Activated naive CD4-positive, alpha-beta T cell treated with anti-CD3 and anti-CD28 coated beads, Interleukin-2, amount 50 U/mL, for 72 hours (primary cell): ENCODE measurements around the gene PAGE3. TPM values are rescaled to one million over a fixed set of nuclear protein-coding genes. Genes with fewer than 3 reads are reported as not detected.

Experiments
- ATAC-seq, 2 donors: fragments of 150-1000 bp; cut with Tn5 transposase; 2 replicates each; pipeline ENCODE4 v1.10.0; 2021; ENCODE audit warnings: mild to moderate bottlenecking in 2 of 2, moderate library complexity in 2 of 2
- DNase-seq, 2 donors: peaks; one replicate each; pipeline ENCODE4 v3.0.0; 2021 to 2022; ENCODE audit warnings: low spot score in 2 of 2
- H3K27ac Mint-ChIP-seq, 2 donors: one replicate each; pipeline ENCODE4 v1.8.0; 2022; ENCODE audit warnings: mild to moderate bottlenecking in 2 of 2, mixed read lengths in 2 of 2
- H3K36me3 Mint-ChIP-seq, 2 donors: one replicate each; pipeline ENCODE4 v1.8.0; 2022; ENCODE audit warnings: mixed read lengths in 2 of 2
- H3K9me3 Mint-ChIP-seq, 2 donors: one replicate each; pipeline ENCODE4 v1.8.0; 2022; ENCODE audit warnings: mixed read lengths in 2 of 2
- total RNA-seq, 2 donors: library from RNA; stranded (reverse); gene quantifications; one replicate each; pipeline ENCODE4 v1.2.3, GENCODE V29; 2022

PAGE3 gene, protein sequence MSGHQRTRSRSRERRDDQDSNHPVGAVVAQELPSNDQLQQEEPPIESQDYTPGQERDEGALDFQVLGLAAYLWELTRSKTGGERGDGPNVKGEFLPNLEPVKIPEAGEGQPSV
- not detected for total RNA-seq

GRCh38 chrX:55264816-55265215 lies at the start of gene PAGE3:
Gene PAGE3, minus strand, starts transcription at chrX:55264916. Its CDS starts 1,013 bp downstream, at chrX:55263903.
- no peak for DNase-seq
- Mint-ChIP-seq H3K9me3 (no peaks in the 10 kb centered on the region), H3K36me3 (no peaks in the 10 kb centered on the region), H3K27ac (no peak within 1 kb of the TSS)
- ATAC-seq: no peak

DNA sequence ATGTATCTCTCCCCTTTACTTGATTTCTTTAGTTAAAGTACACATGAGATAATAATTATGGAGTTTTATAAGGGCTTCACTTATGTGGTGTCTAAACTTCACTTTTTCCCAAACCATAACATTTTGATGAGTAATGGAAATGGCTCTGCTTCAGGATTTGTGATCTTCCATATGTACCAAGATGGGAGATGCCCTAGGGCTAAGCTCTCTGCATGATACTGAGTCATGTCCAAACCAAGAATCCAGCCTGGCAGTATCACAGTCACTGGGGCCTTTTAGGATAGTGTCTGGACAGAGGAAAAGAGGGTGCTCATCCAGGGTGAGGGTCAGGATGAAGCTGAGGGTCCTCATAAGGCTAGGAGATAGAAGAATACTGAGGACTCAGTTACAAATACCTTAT lies 47.9 kb upstream of the PAGE3 start:
- ATAC-seq (no peak), DNase-seq (no peak)
- Mint-ChIP-seq H3K27ac (no peak overlapping the region), H3K36me3 (no peaks in the 10 kb centered on the region), H3K9me3 (no peaks in the 10 kb centered on the region)

DNA sequence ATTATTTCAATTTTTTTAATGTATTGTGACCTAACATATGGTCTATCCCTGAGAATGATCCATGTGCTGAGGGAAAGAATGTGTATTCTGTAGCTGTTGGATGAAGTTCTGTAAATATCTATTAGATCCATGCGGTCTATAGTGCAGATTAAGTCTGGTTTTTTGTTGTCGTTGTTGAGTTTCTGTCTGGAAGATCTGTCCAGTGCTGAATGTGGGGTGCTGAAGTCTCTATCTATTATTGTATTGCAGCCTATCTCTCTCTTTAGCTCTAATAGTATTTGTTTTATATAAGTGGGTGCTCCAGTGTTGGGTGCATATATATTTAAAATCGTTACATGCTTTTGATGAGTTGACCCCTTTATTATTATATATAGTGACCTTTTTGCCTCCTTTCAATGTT lies 26.2 kb upstream of the PAGE3 start:
- no peak overlapping the region for H3K27ac Mint-ChIP-seq
- DNase-seq: no peak
- no peak for ATAC-seq
- H3K9me3 Mint-ChIP-seq: no peaks in the 10 kb centered on the region
- no peaks in the 10 kb centered on the region for H3K36me3 Mint-ChIP-seq

- DNase-seq (no peak), ATAC-seq (no peak)
- Mint-ChIP-seq H3K27ac (no peak overlapping the region), H3K9me3 (no peaks in the 10 kb centered on the region), H3K36me3 (no peaks in the 10 kb centered on the region)
Observed at GRCh38 chrX:55279832-55280231, 15.1 kb upstream of the PAGE3 start.

DNA sequence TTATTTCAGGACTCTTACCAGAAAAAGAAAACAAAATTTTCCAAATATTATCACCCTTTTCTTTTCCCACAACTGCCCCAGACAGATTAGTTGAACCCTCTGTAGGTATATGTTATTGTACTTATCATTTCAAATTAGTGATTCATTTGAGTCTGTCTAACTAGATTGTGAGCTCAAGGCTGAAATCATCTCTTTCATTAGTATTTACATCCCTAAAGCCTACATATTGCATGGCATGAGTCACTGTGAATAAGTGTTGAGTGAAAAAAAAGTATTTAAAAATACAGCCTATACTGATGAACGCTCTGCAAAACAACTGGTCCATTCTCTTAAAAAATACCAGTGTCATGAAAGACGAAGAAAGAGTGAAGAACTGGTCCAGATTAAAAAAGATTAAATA lies 3.9 kb downstream of the PAGE3 start:
- DNase-seq (no peak), ATAC-seq (no peak)
- H3K27ac Mint-ChIP-seq: no peak overlapping the region
- no peaks in the 10 kb centered on the region for H3K9me3 Mint-ChIP-seq
- H3K36me3 Mint-ChIP-seq: no peaks in the 10 kb centered on the region

GRCh38 chrX:55253528-55253927 lies 11.2 kb downstream of the PAGE3 start:
- Mint-ChIP-seq H3K36me3 (no peaks in the 10 kb centered on the region), H3K27ac (no peak overlapping the region), H3K9me3 (no peaks in the 10 kb centered on the region)
- DNase-seq (no peak), ATAC-seq (no peak)

DNA sequence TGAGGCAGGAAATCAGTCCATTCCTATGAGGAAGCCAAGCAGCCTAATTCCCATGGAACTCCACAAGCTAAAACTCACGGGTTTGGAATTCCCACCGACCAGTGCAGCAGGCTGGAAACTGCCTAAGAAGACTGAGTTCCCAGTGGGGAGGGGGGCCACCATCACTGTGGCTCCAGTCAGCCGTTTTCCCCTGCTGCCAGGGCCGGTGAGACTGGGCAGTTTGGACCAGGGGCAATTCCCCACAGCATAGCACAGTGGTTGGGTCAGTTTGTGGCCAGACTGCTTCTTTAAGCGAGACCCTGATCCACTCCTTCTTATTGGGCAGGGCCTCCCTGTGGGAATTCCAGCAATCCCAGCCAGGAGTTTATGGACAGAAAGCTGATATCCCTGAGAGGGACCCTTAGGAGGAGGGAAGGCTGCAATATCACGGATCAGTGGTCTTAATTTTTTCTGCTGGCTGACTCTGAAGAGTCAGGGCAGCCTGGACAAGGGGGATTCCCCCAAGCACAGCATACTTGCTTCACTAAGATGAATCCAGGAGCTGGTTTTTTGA lies 23.9 kb downstream of the PAGE3 start:
- ATAC-seq (no peak), DNase-seq (no peak)
- H3K36me3 Mint-ChIP-seq: peaks cover 0 to 7% of the 10 kb centered on the region in 2 donors
- H3K9me3 Mint-ChIP-seq: no peaks in the 10 kb centered on the region
- no peak overlapping the region for H3K27ac Mint-ChIP-seq

DNA sequence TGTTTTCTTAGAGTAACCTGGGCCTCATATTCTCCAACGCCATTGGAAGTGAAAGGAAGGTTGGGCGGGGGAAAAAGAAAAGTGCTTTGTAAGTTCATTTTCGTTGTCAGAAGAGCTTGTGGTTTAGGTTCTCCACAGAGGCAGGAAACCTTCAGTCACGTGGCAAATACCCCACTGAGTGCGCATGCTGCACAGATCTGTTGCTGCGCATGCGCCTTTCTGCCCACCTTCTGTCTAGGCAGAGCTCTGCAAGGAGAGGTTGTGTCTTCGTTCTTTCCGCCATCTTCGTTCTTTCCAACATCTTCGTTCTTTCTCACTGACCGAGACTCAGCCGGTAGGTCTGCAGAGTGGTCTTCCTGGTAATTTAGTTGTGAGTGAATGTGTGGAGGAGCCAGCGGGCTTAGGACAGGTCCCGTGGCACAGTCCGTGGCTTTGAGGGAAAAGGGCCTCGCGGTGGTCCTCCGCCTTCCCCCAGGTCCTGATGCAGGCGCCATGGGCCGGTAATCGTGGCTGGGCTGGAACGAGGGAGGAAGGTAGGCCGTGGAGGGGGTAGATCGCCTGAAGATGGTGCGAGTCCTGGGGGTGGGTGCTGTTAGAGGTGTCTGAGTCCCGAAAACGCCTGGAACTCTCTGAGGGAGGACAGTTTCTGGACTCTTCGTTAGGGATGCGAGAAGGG lies 44.5 kb downstream of the PAGE3 start, which contains the start of gene PAGE5:
Gene PAGE5, plus strand, starts transcription at position 228 of the 676 bp plus-strand sequence. CDS start 1,037 bp downstream, outside the sequence.
- Mint-ChIP-seq H3K9me3 (no peaks in the 10 kb centered on the region), H3K36me3 (no peaks in the 10 kb centered on the region), H3K27ac (no peak within 1 kb of the TSS)
- DNase-seq: no peak
- ATAC-seq: no peak

DNA sequence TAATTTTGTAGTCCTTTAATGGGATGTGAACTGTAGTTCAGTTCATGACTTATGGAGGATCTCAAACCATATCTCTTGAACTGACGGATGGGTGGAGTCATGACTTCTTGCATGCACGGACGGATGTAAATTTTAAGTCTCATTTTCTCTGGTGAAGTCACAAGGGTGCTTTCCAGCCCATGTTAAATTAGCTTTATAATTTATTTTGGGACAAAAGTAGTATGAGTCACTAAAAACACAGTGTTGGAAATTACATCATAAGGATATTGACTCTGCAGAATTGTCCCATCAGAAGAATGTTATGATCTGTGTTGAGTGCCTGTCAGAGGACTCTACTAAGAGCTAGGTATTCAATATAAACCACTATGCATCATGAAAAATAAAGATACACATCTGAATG lies 51.3 kb downstream of the PAGE3 start:
- ATAC-seq (no peak), DNase-seq (no peak)
- Mint-ChIP-seq H3K36me3 (no peaks in the 10 kb centered on the region), H3K27ac (no peak overlapping the region), H3K9me3 (no peaks in the 10 kb centered on the region)

- H3K9me3 Mint-ChIP-seq: no peaks in the 10 kb centered on the region
- peak overlapping the region in 1 of 2 donors; percentile 68 for H3K27ac Mint-ChIP-seq
- no peak for DNase-seq
- no peaks in the 10 kb centered on the region for H3K36me3 Mint-ChIP-seq
- ATAC-seq: no peak
Observed at GRCh38 chrX:55210931-55211677, 53.6 kb downstream of the PAGE3 start.

Other genes with a start within 250 kb of the PAGE3 start
- not detected for gene ALAS2, start 233.9 kb downstream of the PAGE3 start, total RNA-seq
- gene PAGE2B, start 189.9 kb downstream of the PAGE3 start, total RNA-seq: 1 to 10 TPM; 1.3 to 1.6 TPM
- under 1 TPM in 1 of 2 donors, not detected in 1; 0.73 TPM for gene PAGE2, start 175.9 kb downstream of the PAGE3 start, total RNA-seq
- not detected for gene PAGE5, start 44.6 kb downstream of the PAGE3 start, total RNA-seq
- 10 to 100 TPM; 18.1 to 24.3 TPM for gene MAGEH1, start 187.2 kb upstream of the PAGE3 start, total RNA-seq
- gene USP51, start 224.9 kb upstream of the PAGE3 start, total RNA-seq: 1 to 10 TPM; 1.9 to 3.9 TPM